Keratinocyte (primary cell): ENCODE data around the gene TMEM129.

Experiments used
- CTCF ChIP-seq, 3 experiments: IDR thresholded peaks in 1 of 3; conservative IDR thresholded peaks in 1 of 3; optimal IDR thresholded peaks in 1 of 3; 2 replicates in 2 of 3; 3 replicates in 1 of 3; pipeline versions ENCODE3 to v1.5.1; 2011; ENCODE audit warnings: low read length in 3 of 3, mild to moderate bottlenecking in 3 of 3, moderate library complexity in 2 of 3, control low read depth in 1 of 3, inconsistent platforms in 1 of 3; ENCODE audit not compliant: insufficient read depth in 2 of 3; ENCODE audit errors: extremely low read depth in 1 of 3
- EZH2 ChIP-seq: IDR thresholded peaks from one replicate; pipeline ENCODE4 v1.6.1; 2012; ENCODE audit warnings: inconsistent platforms, mild to moderate bottlenecking, low read length, moderate library complexity

DNA sequence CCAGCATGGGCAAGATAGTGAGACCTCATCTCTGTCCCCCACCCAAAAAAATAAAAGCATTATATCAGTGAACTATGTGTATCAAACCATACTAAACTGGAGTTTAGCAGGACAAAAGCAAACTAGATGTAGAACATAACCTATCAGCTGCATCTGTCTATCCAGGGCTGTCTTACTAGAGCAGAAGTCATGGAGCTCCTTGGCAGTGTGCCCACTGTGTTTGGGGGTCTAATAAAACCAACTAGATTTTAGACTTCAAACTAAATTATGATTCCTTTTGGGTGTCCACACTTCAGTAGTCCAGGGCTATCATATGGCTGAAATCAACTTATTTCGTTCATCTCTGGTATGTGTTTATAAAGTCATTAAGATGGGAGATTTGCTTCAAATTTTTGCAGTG, 17.3 kb downstream of the TMEM129 start:
- TF ChIP-seq CTCF (optimal IDR thresholded peaks at IDR 0.05 in 1 of 3, IDR thresholded peaks at IDR 0.05 in 1 of 3, conservative IDR thresholded peaks at IDR 0.05 in 1 of 3; ENCODE audit: extremely low read depth in 1 of 3, insufficient read depth in 2 of 3, low read length in 3 of 3) (no peak), EZH2 (no peak)
